Mammary epithelial cell (primary cell): Measurements from ENCODE around the gene APOC4.

ENCODE experiments used
- EZH2 ChIP-seq: IDR thresholded peaks from 2 replicates; pipeline ENCODE4 v1.6.1; 2012; ENCODE audit warnings: low read length, inconsistent platforms, borderline replicate concordance
- TF ChIP-seq, protein P1 (sequence below), 2 donors: IDR thresholded peaks in 1 of 2; conservative IDR thresholded peaks in 1 of 2; 2 replicates each; pipeline ENCODE4 v1.5.1; 2011 to 2012; ENCODE audit warnings: inconsistent platforms in 2 of 2, low read length in 2 of 2, mild to moderate bottlenecking in 2 of 2, control low read depth in 1 of 2, low read depth in 1 of 2; ENCODE audit not compliant: insufficient read depth in 1 of 2; ENCODE audit errors: extremely low read depth in 1 of 2

DNA sequence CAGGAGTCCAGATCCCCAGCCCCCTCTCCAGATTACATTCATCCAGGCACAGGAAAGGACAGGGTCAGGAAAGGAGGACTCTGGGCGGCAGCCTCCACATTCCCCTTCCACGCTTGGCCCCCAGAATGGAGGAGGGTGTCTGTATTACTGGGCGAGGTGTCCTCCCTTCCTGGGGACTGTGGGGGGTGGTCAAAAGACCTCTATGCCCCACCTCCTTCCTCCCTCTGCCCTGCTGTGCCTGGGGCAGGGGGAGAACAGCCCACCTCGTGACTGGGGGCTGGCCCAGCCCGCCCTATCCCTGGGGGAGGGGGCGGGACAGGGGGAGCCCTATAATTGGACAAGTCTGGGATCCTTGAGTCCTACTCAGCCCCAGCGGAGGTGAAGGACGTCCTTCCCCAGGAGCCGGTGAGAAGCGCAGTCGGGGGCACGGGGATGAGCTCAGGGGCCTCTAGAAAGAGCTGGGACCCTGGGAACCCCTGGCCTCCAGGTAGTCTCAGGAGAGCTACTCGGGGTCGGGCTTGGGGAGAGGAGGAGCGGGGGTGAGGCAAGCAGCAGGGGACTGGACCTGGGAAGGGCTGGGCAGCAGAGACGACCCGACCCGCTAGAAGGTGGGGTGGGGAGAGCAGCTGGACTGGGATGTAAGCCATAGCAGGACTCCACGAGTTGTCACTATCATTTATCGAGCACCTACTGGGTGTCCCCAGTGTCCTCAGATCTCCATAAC lies 36.4 kb upstream of the APOC4 start, which contains the start of gene APOE:
- TF ChIP-seq, protein P1, sequence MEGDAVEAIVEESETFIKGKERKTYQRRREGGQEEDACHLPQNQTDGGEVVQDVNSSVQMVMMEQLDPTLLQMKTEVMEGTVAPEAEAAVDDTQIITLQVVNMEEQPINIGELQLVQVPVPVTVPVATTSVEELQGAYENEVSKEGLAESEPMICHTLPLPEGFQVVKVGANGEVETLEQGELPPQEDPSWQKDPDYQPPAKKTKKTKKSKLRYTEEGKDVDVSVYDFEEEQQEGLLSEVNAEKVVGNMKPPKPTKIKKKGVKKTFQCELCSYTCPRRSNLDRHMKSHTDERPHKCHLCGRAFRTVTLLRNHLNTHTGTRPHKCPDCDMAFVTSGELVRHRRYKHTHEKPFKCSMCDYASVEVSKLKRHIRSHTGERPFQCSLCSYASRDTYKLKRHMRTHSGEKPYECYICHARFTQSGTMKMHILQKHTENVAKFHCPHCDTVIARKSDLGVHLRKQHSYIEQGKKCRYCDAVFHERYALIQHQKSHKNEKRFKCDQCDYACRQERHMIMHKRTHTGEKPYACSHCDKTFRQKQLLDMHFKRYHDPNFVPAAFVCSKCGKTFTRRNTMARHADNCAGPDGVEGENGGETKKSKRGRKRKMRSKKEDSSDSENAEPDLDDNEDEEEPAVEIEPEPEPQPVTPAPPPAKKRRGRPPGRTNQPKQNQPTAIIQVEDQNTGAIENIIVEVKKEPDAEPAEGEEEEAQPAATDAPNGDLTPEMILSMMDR (conservative IDR thresholded peaks at IDR 0.05 in 1 of 2, IDR thresholded peaks at IDR 0.05 in 1 of 2; ENCODE audit: extremely low read depth in 1 of 2, insufficient read depth in 1 of 2, low read depth in 1 of 2, low read length in 2 of 2) = no peak
- TF ChIP-seq EZH2 = no peak
